Fibroblast of lung (primary cell): ENCODE data around the gene VWA1.

Experiments used
- CTCF ChIP-seq, 2 donors: IDR thresholded peaks in 1 of 2; conservative IDR thresholded peaks in 1 of 2; 1 replicate in 1 of 2; 2 replicates in 1 of 2; pipeline ENCODE4 v1.5.1; 2011 to 2012; ENCODE audit warnings: low read length in 2 of 2, control low read depth in 1 of 2, inconsistent platforms in 1 of 2, low read depth in 1 of 2, mild to moderate bottlenecking in 1 of 2
- EZH2 ChIP-seq: IDR thresholded peaks from 2 replicates; pipeline ENCODE4 v1.5.1; 2012; ENCODE audit warnings: low read length, control low read depth, mild to moderate bottlenecking; ENCODE audit errors: missing control alignments

GRCh38 chr1:1452882-1453281, 17.4 kb downstream of the VWA1 start:
- no peak for TF ChIP-seq CTCF (conservative IDR thresholded peaks at IDR 0.05 in 1 of 2, IDR thresholded peaks at IDR 0.05 in 1 of 2; ENCODE audit: low read depth in 1 of 2, low read length in 2 of 2)
- TF ChIP-seq EZH2, result no peak
